Fibroblast of lung (primary cell): ENCODE results near the gene PAPLN.

ENCODE experiments used
- CTCF ChIP-seq, 2 donors: IDR thresholded peaks in 1 of 2; conservative IDR thresholded peaks in 1 of 2; 1 replicate in 1 of 2; 2 replicates in 1 of 2; pipeline ENCODE4 v1.5.1; 2011 to 2012; ENCODE audit warnings: low read length in 2 of 2, control low read depth in 1 of 2, inconsistent platforms in 1 of 2, low read depth in 1 of 2, mild to moderate bottlenecking in 1 of 2
- EZH2 ChIP-seq: IDR thresholded peaks from 2 replicates; pipeline ENCODE4 v1.5.1; 2012; ENCODE audit warnings: low read length, control low read depth, mild to moderate bottlenecking; ENCODE audit errors: missing control alignments

- no peak for TF ChIP-seq CTCF (conservative IDR thresholded peaks at IDR 0.05 in 1 of 2, IDR thresholded peaks at IDR 0.05 in 1 of 2; ENCODE audit: low read depth in 1 of 2, low read length in 2 of 2)
- TF ChIP-seq EZH2 = no peak
Observed at GRCh38 chr14:73249108-73249507, 11.8 kb downstream of the PAPLN start.
